IgD-negative memory B cell (primary cell): Measurements from ENCODE around the gene C1QL2. TPM values are rescaled to one million over a fixed set of nuclear protein-coding genes. Genes with fewer than 3 reads are reported as not detected.

Experiments
- H3K27ac Mint-ChIP-seq, 3 donors: one replicate each; pipeline ENCODE4 v1.8.0; 2020 to 2022; ENCODE audit warnings: mild to moderate bottlenecking in 3 of 3, mixed read lengths in 3 of 3, moderate library complexity in 1 of 3
- H3K27me3 Mint-ChIP-seq: one replicate; pipeline ENCODE4 v1.8.0; 2021; ENCODE audit warnings: mixed read lengths
- H3K36me3 Mint-ChIP-seq: one replicate; pipeline ENCODE4 v1.8.0; 2020; ENCODE audit warnings: mild to moderate bottlenecking, mixed read lengths
- H3K4me1 Mint-ChIP-seq, 3 donors: one replicate each; pipeline ENCODE4 v1.8.0; 2020 to 2022; ENCODE audit warnings: mixed read lengths in 3 of 3, mild to moderate bottlenecking in 1 of 3
- H3K4me3 Mint-ChIP-seq, 4 donors: one replicate each; pipeline ENCODE4 v1.8.0; 2020 to 2022; ENCODE audit warnings: mild to moderate bottlenecking in 4 of 4, mixed read lengths in 4 of 4, moderate library complexity in 3 of 4
- H3K9me3 Mint-ChIP-seq, 3 donors: one replicate each; pipeline ENCODE4 v1.8.0; 2020 to 2021; ENCODE audit warnings: mixed read lengths in 3 of 3, mild to moderate bottlenecking in 1 of 3
- polyA plus RNA-seq: library from polyadenylated mRNA; unstranded; fragments of 300-500 nt; fragmentation: Illumina TruSeq; gene quantifications from one replicate; pipeline ENCODE4 v1.2.3, GENCODE V29; 2021

C1QL2 gene
- not detected for polyA plus RNA-seq

- peaks cover 1% of the 10 kb centered on the region for H3K36me3 Mint-ChIP-seq
- peaks cover 47% of the 10 kb centered on the region for H3K27me3 Mint-ChIP-seq
- H3K4me1 Mint-ChIP-seq: peaks cover 0 to 4% (median 0%) of the 10 kb centered on the region in 3 donors
- no peak within 1 kb of the TSS for H3K4me3 Mint-ChIP-seq
- peaks cover 2 to 6% (median 2%) of the 10 kb centered on the region in 3 donors for H3K9me3 Mint-ChIP-seq
- no peak within 1 kb of the TSS for H3K27ac Mint-ChIP-seq
Observed at GRCh38 chr2:119158563-119159347, at the start of gene C1QL2. TSS of gene C1QL2 (minus strand) at chr2:119158751. CDS start at chr2:119158269, 482 bp downstream.

- Mint-ChIP-seq H3K27ac (no peak overlapping the region), H3K27me3 (peaks cover 7% of the 10 kb centered on the region), H3K9me3 (no peaks in the 10 kb centered on the region), H3K36me3 (no peaks in the 10 kb centered on the region), H3K4me1 (peaks cover 0 to 11% (median 1%) of the 10 kb centered on the region in 3 donors), H3K4me3 (no peak overlapping the region)
Observed at GRCh38 chr2:119207447-119207846, 48.9 kb upstream of the C1QL2 start.

- Mint-ChIP-seq H3K27ac (no peak overlapping the region), H3K27me3 (peaks cover 7% of the 10 kb centered on the region)
Observed at GRCh38 chr2:119206201-119206600, 47.6 kb upstream of the C1QL2 start.

GRCh38 chr2:119205001-119205706 is 46.6 kb upstream of the C1QL2 start:
- no peaks in the 10 kb centered on the region for H3K9me3 Mint-ChIP-seq
- H3K27ac Mint-ChIP-seq: no peak overlapping the region
- H3K36me3 Mint-ChIP-seq: no peaks in the 10 kb centered on the region
- peaks cover 0 to 13% (median 3%) of the 10 kb centered on the region in 3 donors for H3K4me1 Mint-ChIP-seq
- peak overlapping the region in 1 of 4 donors; percentile 82 for H3K4me3 Mint-ChIP-seq
- H3K27me3 Mint-ChIP-seq: peaks cover 7% of the 10 kb centered on the region

More at GRCh38 chr2:119206201-119206600, 47.6 kb upstream of the C1QL2 start:
- no peak overlapping the region for H3K4me3 Mint-ChIP-seq
- no peaks in the 10 kb centered on the region for H3K9me3 Mint-ChIP-seq
- H3K36me3 Mint-ChIP-seq: no peaks in the 10 kb centered on the region
- peaks cover 0 to 13% (median 3%) of the 10 kb centered on the region in 3 donors for H3K4me1 Mint-ChIP-seq

- Mint-ChIP-seq H3K36me3 (peaks cover 2% of the 10 kb centered on the region), H3K4me1 (peaks cover 0 to 13% (median 3%) of the 10 kb centered on the region in 3 donors), H3K27me3 (peaks cover 6% of the 10 kb centered on the region), H3K27ac (no peak overlapping the region), H3K9me3 (no peaks in the 10 kb centered on the region), H3K4me3 (no peak overlapping the region)
Observed at GRCh38 chr2:119204525-119204924, 46.0 kb upstream of the C1QL2 start.

GRCh38 chr2:119202610-119203310 is 44.2 kb upstream of the C1QL2 start:
- peak overlapping the region in 1 of 4 donors; percentile 42 for H3K4me3 Mint-ChIP-seq
- no peaks in the 10 kb centered on the region for H3K9me3 Mint-ChIP-seq
- H3K27ac Mint-ChIP-seq: no peak overlapping the region
- H3K4me1 Mint-ChIP-seq: peaks cover 0 to 13% (median 3%) of the 10 kb centered on the region in 3 donors
- peaks cover 7% of the 10 kb centered on the region for H3K27me3 Mint-ChIP-seq
- peaks cover 2% of the 10 kb centered on the region for H3K36me3 Mint-ChIP-seq

- no peak overlapping the region for H3K4me3 Mint-ChIP-seq
- H3K27me3 Mint-ChIP-seq: peaks cover 7% of the 10 kb centered on the region
- H3K27ac Mint-ChIP-seq: no peak overlapping the region
- H3K4me1 Mint-ChIP-seq: peaks cover 0 to 13% (median 3%) of the 10 kb centered on the region in 3 donors
- H3K36me3 Mint-ChIP-seq: peaks cover 2% of the 10 kb centered on the region
- H3K9me3 Mint-ChIP-seq: no peaks in the 10 kb centered on the region
Observed at GRCh38 chr2:119201815-119202214, 43.3 kb upstream of the C1QL2 start.

GRCh38 chr2:119198240-119198840 is 39.8 kb upstream of the C1QL2 start:
- Mint-ChIP-seq H3K4me1 (peaks cover 0 to 11% (median 3%) of the 10 kb centered on the region in 3 donors), H3K9me3 (peaks cover 0 to 2% (median 0%) of the 10 kb centered on the region in 3 donors), H3K27me3 (peaks cover 16% of the 10 kb centered on the region), H3K36me3 (peaks cover 2% of the 10 kb centered on the region), H3K27ac (peak overlapping the region in 1 of 3 donors; percentile 39), H3K4me3 (no peak overlapping the region)

GRCh38 chr2:119197529-119198239 is 39.1 kb upstream of the C1QL2 start:
- no peak overlapping the region for H3K4me3 Mint-ChIP-seq
- H3K27me3 Mint-ChIP-seq: peaks cover 21% of the 10 kb centered on the region
- H3K36me3 Mint-ChIP-seq: peaks cover 2% of the 10 kb centered on the region
- H3K27ac Mint-ChIP-seq: no peak overlapping the region
- peaks cover 0 to 2% (median 0%) of the 10 kb centered on the region in 3 donors for H3K9me3 Mint-ChIP-seq
- H3K4me1 Mint-ChIP-seq: peaks cover 0 to 4% (median 3%) of the 10 kb centered on the region in 3 donors

- no peaks in the 10 kb centered on the region for H3K4me1 Mint-ChIP-seq
- peaks cover 2% of the 10 kb centered on the region for H3K36me3 Mint-ChIP-seq
- H3K4me3 Mint-ChIP-seq: no peak overlapping the region
- H3K9me3 Mint-ChIP-seq: peaks cover 0 to 2% (median 0%) of the 10 kb centered on the region in 3 donors
- H3K27me3 Mint-ChIP-seq: peaks cover 21% of the 10 kb centered on the region
- H3K27ac Mint-ChIP-seq: no peak overlapping the region
Observed at GRCh38 chr2:119197126-119197405, 38.5 kb upstream of the C1QL2 start.

GRCh38 chr2:119196301-119197125 is 38.0 kb upstream of the C1QL2 start:
- no peaks in the 10 kb centered on the region for H3K4me1 Mint-ChIP-seq
- H3K4me3 Mint-ChIP-seq: no peak overlapping the region
- no peak overlapping the region for H3K27ac Mint-ChIP-seq
- H3K27me3 Mint-ChIP-seq: peaks cover 21% of the 10 kb centered on the region
- H3K36me3 Mint-ChIP-seq: peaks cover 2% of the 10 kb centered on the region
- H3K9me3 Mint-ChIP-seq: peaks cover 0 to 2% (median 0%) of the 10 kb centered on the region in 3 donors

GRCh38 chr2:119195887-119196286 is 37.3 kb upstream of the C1QL2 start:
- Mint-ChIP-seq H3K4me1 (no peaks in the 10 kb centered on the region), H3K27me3 (peaks cover 21% of the 10 kb centered on the region), H3K9me3 (peaks cover 0 to 2% (median 0%) of the 10 kb centered on the region in 3 donors)

GRCh38 chr2:119195001-119195400 is 36.5 kb upstream of the C1QL2 start:
- H3K27me3 Mint-ChIP-seq: peaks cover 27% of the 10 kb centered on the region

More at GRCh38 chr2:119195887-119196286, 37.3 kb upstream of the C1QL2 start:
- no peak overlapping the region for H3K4me3 Mint-ChIP-seq
- peaks cover 2% of the 10 kb centered on the region for H3K36me3 Mint-ChIP-seq
- peak overlapping the region in 1 of 3 donors; percentile 84 for H3K27ac Mint-ChIP-seq

More at GRCh38 chr2:119195001-119195400, 36.5 kb upstream of the C1QL2 start:
- Mint-ChIP-seq H3K36me3 (peaks cover 2% of the 10 kb centered on the region), H3K4me1 (no peaks in the 10 kb centered on the region), H3K27ac (no peak overlapping the region), H3K4me3 (no peak overlapping the region), H3K9me3 (peaks cover 0 to 2% (median 0%) of the 10 kb centered on the region in 3 donors)
